NCI-H526 (cell line): ENCODE measurements around the gene FFAR3.

Experiments used
- DNase-seq, 2 experiments: peaks; one replicate each; lab custom pipeline; 2025; lab: John Stamatoyannopoulos, UW

The FFAR3 gene, protein sequence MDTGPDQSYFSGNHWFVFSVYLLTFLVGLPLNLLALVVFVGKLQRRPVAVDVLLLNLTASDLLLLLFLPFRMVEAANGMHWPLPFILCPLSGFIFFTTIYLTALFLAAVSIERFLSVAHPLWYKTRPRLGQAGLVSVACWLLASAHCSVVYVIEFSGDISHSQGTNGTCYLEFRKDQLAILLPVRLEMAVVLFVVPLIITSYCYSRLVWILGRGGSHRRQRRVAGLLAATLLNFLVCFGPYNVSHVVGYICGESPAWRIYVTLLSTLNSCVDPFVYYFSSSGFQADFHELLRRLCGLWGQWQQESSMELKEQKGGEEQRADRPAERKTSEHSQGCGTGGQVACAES

DNA sequence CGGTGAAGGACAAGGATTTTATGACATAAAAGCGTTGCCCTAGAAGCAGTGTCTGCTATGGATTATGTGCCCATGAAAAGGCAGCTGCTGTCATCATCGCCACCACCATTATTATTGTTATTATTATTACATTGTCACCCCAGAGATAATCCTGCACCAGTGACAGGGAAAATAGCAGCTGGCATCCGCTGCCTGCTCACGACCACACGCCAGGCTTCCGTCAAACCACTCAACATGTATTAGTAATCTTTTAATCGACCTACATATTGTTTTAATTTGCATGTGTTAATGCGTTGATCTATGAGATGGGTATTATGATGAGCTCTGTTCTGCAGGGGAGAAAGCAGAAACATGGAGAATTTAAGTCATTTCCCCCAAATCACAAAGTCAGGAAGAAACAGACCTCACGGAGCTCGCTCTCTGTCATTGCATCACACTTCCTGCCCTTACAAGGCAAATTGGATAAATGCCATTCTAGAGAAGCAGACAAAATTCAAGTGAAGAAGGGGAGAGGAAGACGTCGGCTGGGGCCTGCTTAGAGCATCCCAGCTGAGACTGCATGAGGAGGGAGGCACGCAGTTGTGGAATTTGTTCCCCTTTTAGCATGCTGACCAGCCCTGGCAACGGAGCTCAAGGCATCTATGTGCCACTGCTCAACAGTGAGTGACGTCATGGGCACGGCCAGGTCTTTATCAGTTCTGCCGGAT is at the start of gene FFAR3:
Gene FFAR3, plus strand, starts transcription at position 594 of the 707 bp plus-strand sequence. CDS start 431 bp downstream, outside the sequence.
- no peak for DNase-seq

DNA sequence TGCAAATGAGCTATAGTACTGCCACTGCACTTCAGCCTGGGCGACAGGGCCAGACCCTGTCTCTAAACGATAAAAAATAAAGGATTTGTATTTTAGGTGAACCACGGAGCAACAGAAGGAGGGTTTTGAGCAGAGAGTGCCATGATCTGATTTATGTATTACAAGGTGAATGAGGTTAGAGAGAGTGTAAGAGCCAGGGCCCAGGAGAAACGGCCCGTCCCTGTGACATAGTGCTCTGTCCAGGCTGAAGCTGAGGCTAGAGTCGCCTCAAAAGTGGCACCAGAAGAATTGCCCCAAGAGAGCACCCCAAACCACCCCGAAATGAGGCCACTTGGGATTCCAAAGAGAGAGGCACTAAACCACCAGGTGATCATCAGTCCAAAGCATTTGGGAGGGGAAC is 49.4 kb upstream of the FFAR3 start:
- no peak for DNase-seq

DNA sequence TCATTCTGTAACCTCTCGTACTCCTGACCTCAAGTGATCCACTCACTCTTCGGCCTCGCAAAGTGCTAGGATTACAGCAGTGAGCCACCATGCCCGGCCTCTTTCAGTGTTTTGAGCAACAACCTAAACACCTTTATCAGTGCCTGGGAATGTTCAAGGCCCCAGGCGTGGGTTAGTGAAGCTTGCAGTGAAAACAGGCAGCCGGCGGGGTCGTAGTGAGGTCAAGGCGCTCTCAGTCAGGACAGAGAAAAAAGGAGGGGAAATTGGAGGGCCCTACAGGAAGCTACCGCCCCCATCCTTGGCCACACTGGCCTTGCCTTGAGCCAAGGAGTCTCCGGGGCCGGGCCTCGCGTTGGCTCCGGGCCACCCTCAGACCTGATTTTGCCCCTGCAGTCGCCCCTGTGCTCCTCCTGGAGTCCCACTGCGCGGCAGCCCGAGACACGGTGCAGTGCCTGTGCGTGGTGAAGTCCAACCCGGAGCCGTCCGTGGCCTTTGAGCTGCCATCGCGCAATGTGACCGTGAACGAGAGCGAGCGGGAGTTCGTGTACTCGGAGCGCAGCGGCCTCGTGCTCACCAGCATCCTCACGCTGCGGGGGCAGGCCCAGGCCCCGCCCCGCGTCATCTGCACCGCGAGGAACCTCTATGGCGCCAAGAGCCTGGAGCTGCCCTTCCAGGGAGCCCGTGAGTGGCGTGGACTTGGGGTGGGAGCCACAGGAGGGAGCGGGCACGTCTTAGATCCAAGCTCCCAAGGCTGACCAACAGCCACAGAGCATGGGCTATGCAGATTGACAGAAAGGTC is 48.6 kb upstream of the FFAR3 start:
- no peak for DNase-seq

DNA sequence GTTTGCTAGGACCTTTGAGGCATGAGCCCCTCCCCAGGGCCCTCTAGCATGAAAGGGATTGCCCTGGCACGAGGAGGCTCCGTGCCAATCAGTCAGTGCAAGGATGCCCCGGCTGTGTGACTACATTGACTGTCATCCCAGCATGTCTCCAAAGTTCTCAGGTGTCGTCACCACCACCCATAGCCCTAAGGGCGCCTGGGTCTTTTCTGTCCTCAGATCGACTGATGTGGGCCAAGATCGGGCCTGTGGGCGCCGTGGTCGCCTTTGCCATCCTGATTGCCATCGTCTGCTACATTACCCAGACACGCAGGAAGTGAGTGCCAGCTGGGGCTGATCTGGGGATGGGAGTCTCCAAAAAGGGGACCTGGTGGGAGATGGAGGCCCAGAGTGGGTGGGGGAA is 47.9 kb upstream of the FFAR3 start:
- DNase-seq: no peak

DNA sequence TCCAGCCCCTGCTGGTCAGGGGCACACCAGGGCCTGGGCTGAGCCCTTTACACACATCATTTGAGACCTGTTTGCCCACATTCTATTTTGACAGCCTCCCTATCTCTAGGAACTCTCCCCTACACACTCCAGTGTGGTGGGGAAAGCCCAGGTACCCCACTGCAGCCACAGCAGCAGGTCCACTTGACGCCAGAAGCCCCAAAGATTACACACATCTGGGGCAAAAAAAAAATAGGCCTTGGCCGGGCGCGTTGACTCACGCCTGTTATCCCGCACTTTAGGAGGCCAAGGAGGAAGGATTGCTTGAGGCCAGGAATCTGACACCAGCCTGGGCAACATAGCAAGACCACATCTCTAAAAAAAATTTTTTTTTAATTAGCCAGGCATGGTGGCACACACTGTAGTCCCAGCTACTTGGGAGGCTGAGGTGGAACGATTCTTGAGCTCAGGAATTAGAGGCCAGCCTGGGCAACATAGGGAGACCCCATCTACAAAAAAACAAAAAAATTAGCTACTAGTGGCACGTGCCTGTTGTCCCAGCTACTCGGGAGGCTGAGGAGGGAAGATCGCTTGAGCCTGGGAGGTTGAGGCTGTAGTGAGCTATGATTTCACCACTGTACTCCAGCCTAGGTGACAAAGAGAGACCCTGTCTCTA is 47.3 kb upstream of the FFAR3 start:
- DNase-seq: no peak

DNA sequence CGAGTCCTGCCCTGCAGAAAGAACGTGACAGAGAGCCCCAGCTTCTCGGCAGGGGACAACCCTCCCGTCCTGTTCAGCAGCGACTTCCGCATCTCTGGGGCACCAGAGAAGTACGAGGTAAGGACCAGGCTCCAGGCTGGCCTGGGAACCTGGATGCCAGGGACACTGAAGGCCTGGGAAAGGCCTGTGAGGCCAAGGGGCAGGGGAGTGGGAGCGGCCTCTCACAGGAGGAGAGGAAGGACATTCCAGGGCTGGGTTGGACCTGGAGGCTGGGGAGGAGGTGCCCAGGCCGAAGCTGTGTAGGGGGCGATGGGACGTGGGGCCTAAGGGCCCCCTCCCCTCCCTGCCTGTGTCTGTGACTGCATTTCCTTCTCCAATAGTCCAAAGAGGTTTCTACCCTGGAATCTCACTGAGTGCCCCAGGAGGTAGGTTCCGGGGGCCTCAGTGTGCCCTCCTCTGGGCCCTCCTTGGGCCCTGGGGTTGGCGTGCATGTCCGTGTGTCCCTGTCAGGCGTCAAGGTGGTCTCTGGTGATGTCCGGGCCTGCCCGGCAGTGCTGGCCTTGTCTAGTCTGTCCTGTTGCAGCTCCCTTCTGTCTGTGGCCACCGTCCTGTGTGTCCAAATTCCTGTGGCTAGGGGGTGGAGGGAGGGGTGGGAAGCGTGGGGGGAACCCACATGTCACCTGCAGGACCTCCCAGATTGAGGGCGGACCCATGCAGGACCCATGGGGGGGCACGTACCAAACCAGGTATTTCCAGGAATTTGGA is 46.2 kb upstream of the FFAR3 start:
- no peak for DNase-seq

DNA sequence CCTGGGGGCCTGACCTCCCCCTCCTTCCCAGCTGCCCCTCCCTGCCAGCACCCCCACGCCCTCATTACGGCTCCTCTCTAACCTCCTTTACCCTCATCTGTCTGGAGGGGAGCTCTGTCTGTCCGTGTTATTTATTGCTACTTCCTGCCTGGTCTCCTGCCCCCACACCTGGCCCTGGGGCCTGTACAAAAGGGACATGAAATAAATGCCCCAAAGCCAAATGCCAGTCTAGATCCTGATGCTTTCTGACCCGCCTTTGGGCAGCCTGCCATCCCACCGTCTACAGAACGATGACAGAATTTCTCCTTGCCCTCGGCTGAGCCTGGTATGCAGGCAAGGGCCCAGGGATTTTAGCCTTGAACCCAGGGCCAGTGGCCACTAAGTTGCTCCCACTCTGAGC is 44.7 kb upstream of the FFAR3 start:
- DNase-seq: no peak

DNA sequence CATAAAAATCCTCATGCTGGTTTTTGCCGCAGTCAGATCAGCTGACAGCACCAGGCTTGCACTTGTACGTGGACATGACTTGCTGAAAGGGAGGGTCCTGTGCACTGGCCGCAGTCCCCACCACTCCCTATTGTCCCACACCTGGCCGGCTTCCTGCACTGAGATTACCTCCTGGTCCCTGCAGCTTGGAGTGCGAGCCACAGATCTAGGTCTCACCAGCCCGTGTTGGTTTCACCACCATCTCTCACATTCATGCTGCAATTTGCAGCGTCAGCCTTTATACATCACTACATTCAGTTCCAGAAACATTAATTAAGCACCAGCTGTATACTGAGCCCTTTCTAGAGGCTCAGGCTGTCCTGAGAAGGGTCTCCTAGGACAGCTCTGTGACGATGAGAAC is 44.2 kb upstream of the FFAR3 start:
- no peak for DNase-seq

DNA sequence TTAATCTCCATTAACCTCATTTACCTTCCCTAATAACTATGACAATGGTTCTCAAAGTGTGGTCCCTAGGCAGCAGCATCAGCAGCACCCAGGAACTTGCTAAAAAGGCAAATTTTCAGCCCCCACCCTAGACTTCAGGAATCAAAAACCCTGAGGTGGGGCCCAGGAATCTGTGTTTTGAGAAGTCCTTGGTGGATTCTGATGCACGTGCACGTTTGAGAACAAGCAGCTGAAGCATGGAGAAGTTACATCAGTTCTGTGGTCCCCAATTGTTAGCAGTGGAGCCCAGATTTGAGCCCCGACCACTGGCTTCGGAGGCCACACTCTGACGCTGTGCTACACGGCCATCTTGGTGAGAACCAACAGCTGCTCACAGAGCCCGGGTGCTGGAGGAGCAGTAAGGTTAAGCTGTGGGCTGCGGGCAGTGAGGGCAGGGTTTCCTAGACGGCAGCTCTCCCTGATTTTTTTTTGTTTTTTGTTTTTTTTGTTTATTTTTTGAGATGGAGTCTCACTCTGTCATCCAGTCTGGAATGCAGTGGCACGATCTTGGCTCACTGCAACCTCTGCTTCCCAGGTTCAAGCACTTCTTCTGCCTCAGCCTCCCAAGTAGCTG is 43.3 kb upstream of the FFAR3 start:
- no peak for DNase-seq

DNA sequence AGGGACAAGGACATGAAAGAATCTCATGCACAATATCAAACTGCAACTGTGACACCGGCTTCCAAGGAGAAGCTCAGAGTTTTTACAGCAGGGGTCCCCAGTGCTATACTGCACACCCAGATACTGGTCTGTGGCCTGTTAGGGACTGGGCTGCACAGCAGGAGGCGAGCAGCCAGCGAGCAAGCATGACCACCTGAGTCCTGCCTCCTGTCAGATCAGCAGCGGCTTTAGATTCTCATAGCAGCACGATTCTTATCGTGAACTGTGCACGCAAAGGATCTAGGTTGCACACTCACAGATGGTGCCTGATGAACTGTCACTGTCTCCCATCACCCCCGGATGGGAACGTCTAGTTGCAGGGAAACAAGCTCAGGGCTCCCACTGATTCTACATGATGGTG is 42.4 kb upstream of the FFAR3 start:
- DNase-seq: no peak

DNA sequence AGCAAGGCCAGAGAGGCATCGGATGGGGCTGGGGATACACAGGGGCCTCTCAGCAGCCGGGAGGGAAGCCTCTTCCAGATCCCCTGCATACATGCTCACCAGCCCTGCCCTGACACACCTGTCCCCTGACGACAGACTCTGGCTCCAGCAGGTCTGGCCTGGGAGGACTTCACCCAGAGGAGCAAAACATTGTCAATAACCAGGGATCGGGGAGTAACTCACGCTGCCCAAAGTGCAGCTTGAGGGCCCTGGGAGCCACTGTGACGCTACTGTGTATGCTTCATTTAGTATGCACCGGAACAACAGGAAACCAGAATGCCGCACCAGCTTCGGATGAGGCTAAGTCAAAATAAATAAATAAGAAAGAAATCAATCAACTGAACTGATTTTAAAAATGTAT is 41.7 kb upstream of the FFAR3 start:
- DNase-seq: no peak

DNA sequence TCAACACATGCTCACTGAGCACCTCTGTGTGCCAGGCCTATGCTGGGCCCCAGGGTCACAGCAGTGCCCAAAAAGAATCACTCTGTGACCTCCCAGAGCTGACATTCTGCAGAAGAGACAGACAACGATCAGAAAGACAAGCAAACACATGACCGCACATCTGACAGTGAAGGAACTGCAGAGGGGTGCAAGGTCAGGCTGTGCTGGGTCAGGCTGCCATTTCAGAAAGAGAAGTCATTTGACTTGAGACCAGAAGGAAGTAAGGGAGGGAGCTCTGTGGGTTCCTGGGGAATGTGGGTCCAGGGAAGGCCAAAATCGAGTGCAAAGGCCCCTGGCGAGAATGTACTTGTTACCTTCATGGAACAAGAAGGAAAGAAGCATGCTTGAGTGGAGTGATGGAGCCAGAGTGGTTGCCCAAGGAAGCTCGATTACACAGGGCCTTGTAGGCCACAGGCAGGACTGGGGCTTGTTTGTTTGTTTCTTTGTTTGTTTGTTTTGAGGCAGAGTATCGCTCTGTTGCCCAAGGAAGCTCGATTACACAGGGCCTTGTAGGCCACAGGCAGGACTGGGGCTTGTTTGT is 40.7 kb upstream of the FFAR3 start:
- no peak for DNase-seq

DNA sequence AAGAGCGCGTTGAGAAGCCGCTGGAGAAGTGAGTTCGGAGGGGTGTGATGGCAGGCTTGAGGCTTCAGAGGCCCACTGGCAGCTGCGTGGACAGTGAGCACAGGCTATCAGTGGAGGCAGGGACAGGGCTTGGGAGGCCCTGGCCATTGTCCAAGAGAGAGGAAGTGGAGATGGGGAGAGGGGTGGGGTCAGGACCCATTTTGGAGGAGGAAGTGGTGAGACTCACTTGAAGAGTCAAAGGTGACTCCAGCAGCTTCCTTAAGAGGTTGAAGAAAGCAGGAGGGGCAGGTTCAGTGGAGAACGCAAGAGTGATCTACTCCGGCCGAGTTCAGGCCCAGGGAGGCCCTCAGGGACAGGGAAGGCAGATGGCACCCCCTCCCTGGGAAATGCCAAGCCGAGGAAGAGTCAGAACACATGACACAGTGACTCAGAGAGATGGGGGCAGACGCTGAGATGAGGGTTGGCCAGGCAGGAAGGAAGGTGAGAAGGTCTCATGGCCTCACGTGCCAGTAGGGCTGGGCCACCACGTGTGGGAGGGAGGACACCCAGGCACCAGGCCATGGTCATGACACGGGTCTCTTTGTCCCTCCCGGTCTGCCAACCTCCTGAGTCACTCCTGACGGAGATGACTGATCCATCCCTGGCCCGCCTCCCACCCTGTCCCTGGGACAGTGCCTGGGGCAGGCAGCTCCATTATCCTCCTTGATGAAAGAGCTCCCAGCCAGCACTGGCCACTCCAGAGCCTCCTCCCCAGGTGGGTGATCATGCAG is 39.4 kb upstream of the FFAR3 start:
- no peak for DNase-seq

DNA sequence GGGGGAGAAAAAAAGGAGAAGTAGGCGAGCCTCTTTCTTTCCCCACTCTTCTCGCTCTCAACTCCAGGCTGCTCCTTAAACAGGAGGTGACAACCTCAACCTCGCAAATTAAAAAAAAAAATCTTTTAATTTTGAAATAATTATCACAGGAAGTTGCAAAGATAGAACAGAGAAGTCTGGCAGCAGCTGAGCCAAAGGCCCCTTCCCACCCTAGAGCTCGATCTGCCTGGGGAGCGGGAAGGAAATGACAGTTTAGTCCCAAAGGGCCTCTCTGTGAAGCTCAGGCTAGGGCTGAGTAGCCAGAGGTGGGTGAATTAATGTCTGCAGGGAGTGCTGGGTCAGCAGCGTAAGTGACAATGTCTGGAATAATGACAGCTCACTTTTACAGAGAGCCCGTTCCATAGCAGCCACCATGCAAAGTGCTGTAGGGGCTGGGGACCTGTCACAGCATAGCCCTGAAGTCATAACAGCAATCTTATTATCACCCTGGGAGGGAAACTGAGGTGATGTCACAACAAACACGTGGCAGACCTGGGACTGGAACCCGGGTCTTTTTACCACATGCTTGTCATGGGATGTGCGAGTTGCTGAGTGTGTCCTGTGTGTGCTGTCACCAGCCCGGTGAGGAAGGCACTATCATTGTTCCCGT is 38.1 kb upstream of the FFAR3 start:
- DNase-seq: no peak

DNA sequence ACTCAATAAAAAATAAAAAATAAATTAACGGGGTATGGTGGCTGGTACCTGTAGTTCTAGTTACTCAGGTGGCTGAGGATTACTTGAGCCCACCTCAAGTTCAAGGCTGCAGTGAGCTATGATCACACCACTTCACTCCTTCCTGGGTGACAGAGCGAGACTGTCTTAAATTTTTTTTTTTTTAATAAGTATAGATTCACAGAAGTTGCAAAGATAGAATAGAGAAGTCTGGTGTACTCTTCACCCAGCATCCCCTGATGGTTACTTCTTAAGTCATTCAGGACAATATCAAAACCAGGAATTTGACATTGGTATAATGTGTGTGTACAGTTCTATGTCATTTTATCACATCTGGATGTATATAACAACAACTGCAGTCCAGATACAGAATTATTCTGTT is 37.0 kb upstream of the FFAR3 start:
- no peak for DNase-seq

DNA sequence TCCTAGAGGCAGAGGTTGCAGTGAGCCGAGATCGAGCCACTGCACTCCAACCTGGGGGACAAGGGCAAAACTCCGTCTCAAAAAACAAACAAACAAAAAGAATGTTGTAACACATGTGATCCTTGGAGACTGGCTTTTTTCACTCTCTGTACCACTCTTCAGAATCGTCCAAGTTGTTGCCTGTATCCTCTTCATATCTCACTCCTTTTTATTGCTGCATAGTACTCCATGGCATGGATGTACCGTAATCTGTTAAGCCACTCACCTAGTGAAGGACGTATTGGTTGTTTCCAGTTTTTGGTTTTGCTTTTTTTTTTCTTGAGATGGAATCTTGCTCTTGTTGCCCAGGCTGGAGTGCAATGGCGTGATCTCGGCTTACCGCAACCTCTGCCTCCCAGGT is 36.2 kb upstream of the FFAR3 start:
- no peak for DNase-seq

DNA sequence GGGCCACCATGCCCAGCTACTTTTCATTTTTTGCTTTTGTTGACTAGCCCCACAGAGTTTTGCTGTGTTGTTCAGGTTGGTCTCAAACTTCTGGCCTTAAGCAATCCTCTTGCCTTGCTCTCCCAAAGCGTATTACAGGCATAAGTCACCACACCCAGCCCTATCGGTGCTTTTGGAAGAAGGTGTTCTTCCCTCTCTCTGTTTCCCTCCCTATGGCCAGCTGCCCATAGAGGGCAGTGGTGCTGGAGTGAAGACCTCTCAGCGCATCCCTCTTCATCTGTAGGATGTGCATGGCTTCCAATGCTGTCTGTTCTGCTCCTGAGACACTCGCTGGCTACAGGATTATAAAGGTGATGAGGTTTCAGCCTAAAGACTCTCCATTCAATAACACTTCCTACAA is 30.6 kb upstream of the FFAR3 start:
- peak in 1 of 2 experiments; percentile 49 for DNase-seq

DNA sequence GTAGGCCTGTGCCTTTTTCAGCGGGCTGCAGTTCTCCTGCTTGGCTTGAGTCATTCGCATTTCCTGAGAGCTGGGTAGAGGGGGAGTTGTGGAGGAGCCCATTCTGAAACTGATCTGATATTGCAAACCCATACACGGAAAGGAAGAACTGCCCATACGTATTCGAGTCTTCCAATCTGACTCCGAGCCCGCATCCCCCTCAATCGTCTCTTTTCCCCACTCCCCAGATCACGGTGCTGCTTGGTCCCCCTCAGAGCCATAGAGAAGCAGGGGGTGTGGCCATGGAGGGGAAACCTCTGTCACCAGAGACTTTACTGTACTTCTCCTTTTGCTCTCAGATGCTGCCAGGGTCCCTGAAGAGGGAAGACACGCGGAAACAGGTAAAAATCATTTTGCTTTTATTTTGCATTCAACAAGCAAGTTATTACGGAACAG is 29.4 kb upstream of the FFAR3 start, which contains the start of gene CD22:
Gene CD22, plus strand, starts transcription at position 337 of the 435 bp plus-strand sequence. CDS start 2,854 bp downstream, outside the sequence.
- no peak for DNase-seq

DNA sequence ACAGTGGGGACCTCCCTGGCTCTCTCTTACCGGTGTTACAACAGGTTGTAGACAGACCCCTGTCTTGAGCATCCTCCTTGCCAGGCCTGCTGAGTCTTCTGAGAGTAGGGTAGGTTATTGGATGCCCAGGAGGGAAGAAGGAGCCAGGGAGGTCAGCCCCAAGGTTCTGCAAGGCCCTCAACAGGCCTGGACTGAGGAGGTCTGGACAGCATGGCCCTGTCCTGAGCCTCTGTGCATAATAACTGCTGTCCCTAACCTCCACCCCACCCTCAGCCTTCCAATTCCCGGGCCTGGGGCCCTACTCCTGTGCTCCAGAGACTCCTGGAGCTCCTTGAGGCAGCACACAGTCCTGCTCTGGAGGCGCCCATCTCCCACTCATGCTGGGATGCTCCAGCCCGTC is 28.9 kb upstream of the FFAR3 start:
- no peak for DNase-seq
